Measurements from ENCODE around the gene HCRT. TPM values are rescaled to one million over a fixed set of nuclear protein-coding genes. Genes with fewer than 3 reads are reported as not detected.
"Not testable (repeated sequence)": the region's sequence is repeated elsewhere in the genome, so short reads cannot be mapped to it uniquely, and the experiment has no call there.

The HCRT gene
- total and polyA plus RNA-seq, 7 experiments from 2014 or later: not detected

- intact Hi-C loops (cut with micrococcal nuclease): no loop called here
- H3K4me1 Mint-ChIP-seq: peaks cover 0 to 8% (median 5%) of the 10 kb centered on the region in 7 donors
Measured at GRCh38 chr17:42159796-42160530, 25.3 kb downstream of the HCRT start.

GRCh38 chr17:42155614-42156045 lies 29.6 kb downstream of the HCRT start:
- Histone ChIP-seq H3K9me3 (ENCODE audit: control insufficient read depth in 2 of 3, low read length in 3 of 3) (no peaks in the 10 kb centered on the region), H3K4me1 (ENCODE audit: control insufficient read depth in 2 of 2, insufficient read depth in 2 of 2, low read length in 2 of 2) (peaks cover 10 to 16% of the 10 kb centered on the region in 2 donors), H3K27ac (ENCODE audit: low read depth, low read length) (no peak overlapping the region), H3K36me3 (ENCODE audit: control insufficient read depth in 2 of 3, insufficient read depth in 3 of 3, low read length in 3 of 3) (peaks cover 0 to 15% (median 0%) of the 10 kb centered on the region in 3 experiments), H3K4me3 (ENCODE audit: low read length) (peak overlapping the region; percentile 59), H3K27me3 (ENCODE audit: control insufficient read depth in 2 of 2, insufficient read depth in 2 of 2, low read length in 2 of 2) (no peaks in the 10 kb centered on the region)
- intact Hi-C loops (cut with micrococcal nuclease): loop anchor here (1.0 to 2.0 kb wide), 16 partner anchors 26 to 290 kb away; partner anchors contain the start of genes CNP (in 2 of the 2), DHX58 (in 2 of the 2), GHDC (in 2 of the 2) and KAT2A (in 2 of the 2)
- CTCF ChIA-PET: interaction anchor here (0.6 to 0.7 kb wide), 2 partner anchors 43 to 167 kb away, joined by 3 to 4 read pairs; partner anchors contain the start of gene DHX58
- peak overlapping the region; percentile 80 to 97 (median 93) for H3K4me3 Mint-ChIP-seq
- peaks cover 0 to 4% (median 0%) of the 10 kb centered on the region in 11 donors for H3K9me3 Mint-ChIP-seq
- no peak for DNase-seq
- H3K27ac Mint-ChIP-seq: peak overlapping the region in 8 of 9 donors; percentile 60 to 96 (median 78)
- ATAC-seq: no peak
- peaks cover 21 to 42% (median 36%) of the 10 kb centered on the region in 7 donors for H3K4me1 Mint-ChIP-seq
- peaks cover 0 to 3% (median 0%) of the 10 kb centered on the region in 5 donors for H3K36me3 Mint-ChIP-seq
- POLR2A ChIA-PET: interaction anchor here (0.7 to 1.6 kb wide), 4 partner anchors 28 to 219 kb away, joined by 3 to 7 read pairs (median 6); no protein-coding TSS in a partner anchor
- H3K27me3 Mint-ChIP-seq: no peaks in the 10 kb centered on the region

More at GRCh38 chr17:42159796-42160530, 25.3 kb downstream of the HCRT start:
- Histone ChIP-seq H3K9me3 (ENCODE audit: control insufficient read depth in 2 of 3, low read length in 3 of 3) (no peaks in the 10 kb centered on the region), H3K27me3 (ENCODE audit: control insufficient read depth in 2 of 2, insufficient read depth in 2 of 2, low read length in 2 of 2) (no peaks in the 10 kb centered on the region), H3K4me1 (ENCODE audit: control insufficient read depth in 2 of 2, insufficient read depth in 2 of 2, low read length in 2 of 2) (peaks cover 0 to 5% of the 10 kb centered on the region in 2 donors), H3K36me3 (ENCODE audit: control insufficient read depth in 2 of 3, insufficient read depth in 3 of 3, low read length in 3 of 3) (no peaks in the 10 kb centered on the region), H3K4me3 (ENCODE audit: low read length) (no peak overlapping the region), H3K27ac (ENCODE audit: low read depth, low read length) (no peak overlapping the region)
- Mint-ChIP-seq H3K9me3 (peaks cover 0 to 4% (median 0%) of the 10 kb centered on the region in 11 donors), H3K36me3 (no peaks in the 10 kb centered on the region), H3K27me3 (no peaks in the 10 kb centered on the region), H3K4me3 (no peak overlapping the region), H3K27ac (no peak overlapping the region)
- DNase-seq: no peak
- ATAC-seq: no peak
- ChIA-PET CTCF (no interaction called here), POLR2A (no interaction called here)

GRCh38 chr17:42153919-42154742 lies 31.1 kb downstream of the HCRT start:
- Histone ChIP-seq H3K9me3 (ENCODE audit: control insufficient read depth in 2 of 3, low read length in 3 of 3) (no peaks in the 10 kb centered on the region), H3K27me3 (ENCODE audit: control insufficient read depth in 2 of 2, insufficient read depth in 2 of 2, low read length in 2 of 2) (no peaks in the 10 kb centered on the region), H3K36me3 (ENCODE audit: control insufficient read depth in 2 of 3, insufficient read depth in 3 of 3, low read length in 3 of 3) (peaks cover 0 to 18% (median 0%) of the 10 kb centered on the region in 3 experiments), H3K27ac (ENCODE audit: low read depth, low read length) (peak overlapping the region; percentile 94), H3K4me1 (ENCODE audit: control insufficient read depth in 2 of 2, insufficient read depth in 2 of 2, low read length in 2 of 2) (peaks cover 10 to 16% of the 10 kb centered on the region in 2 donors), H3K4me3 (ENCODE audit: low read length) (peak overlapping the region; percentile 76)
- H3K36me3 Mint-ChIP-seq: peaks cover 0 to 3% (median 0%) of the 10 kb centered on the region in 5 donors
- H3K4me3 Mint-ChIP-seq: peak overlapping the region; percentile 81 to 97 (median 94)
- ChIA-PET CTCF (no interaction called here), POLR2A (interaction anchor here (0.7 to 1.6 kb wide), 9 partner anchors 11 to 466 kb away, joined by 3 to 7 read pairs (median 5); partner anchors contain the start of genes DNAJC7, EIF1, KAT2A and ODAD4)
- peak overlapping the region; percentile 79 to 96 (median 93) for H3K27ac Mint-ChIP-seq
- no peaks in the 10 kb centered on the region for H3K27me3 Mint-ChIP-seq
- intact Hi-C loops (cut with micrococcal nuclease): loop anchor here (2.0 kb wide), 2 partner anchors 41 to 235 kb away; partner anchors contain the start of genes ACLY (in 1 of the 2) and DHX58 (in 1 of the 2)
- H3K4me1 Mint-ChIP-seq: peaks cover 21 to 43% (median 37%) of the 10 kb centered on the region in 7 donors
- ATAC-seq (no peak), DNase-seq (no peak)
- H3K9me3 Mint-ChIP-seq: peaks cover 0 to 4% (median 0%) of the 10 kb centered on the region in 11 donors

- intact Hi-C loops (cut with micrococcal nuclease): no loop called here
- POLR2A ChIA-PET: no interaction called here
Measured at GRCh38 chr17:42146911-42147607, 38.2 kb downstream of the HCRT start.

GRCh38 chr17:42143138-42143537 lies 42.1 kb downstream of the HCRT start:
- H3K27me3 Mint-ChIP-seq; DNase-seq; intact Hi-C loops (cut with micrococcal nuclease); CTCF ChIA-PET; H3K4me3 ChIP-seq (ENCODE audit: low read length); H3K27ac Mint-ChIP-seq; H3K9me3 Mint-ChIP-seq; H3K4me1 ChIP-seq (ENCODE audit: control insufficient read depth in 2 of 2, insufficient read depth in 2 of 2, low read length in 2 of 2); ATAC-seq; H3K27ac ChIP-seq (ENCODE audit: low read depth, low read length); H3K9me3 ChIP-seq (ENCODE audit: control insufficient read depth in 2 of 3, low read length in 3 of 3); H3K27me3 ChIP-seq (ENCODE audit: control insufficient read depth in 2 of 2, insufficient read depth in 2 of 2, low read length in 2 of 2): not testable (repeated sequence)
- peaks cover 0 to 58% (median 3%) of the 10 kb centered on the region in 3 experiments for H3K36me3 ChIP-seq (ENCODE audit: control insufficient read depth in 2 of 3, insufficient read depth in 3 of 3, low read length in 3 of 3)
- Mint-ChIP-seq H3K4me1 (peaks cover 20 to 70% (median 48%) of the 10 kb centered on the region in 7 donors), H3K36me3 (peaks cover 0 to 25% (median 7%) of the 10 kb centered on the region in 5 donors), H3K4me3 (peak overlapping the region in 1 of 10 donors; percentile 41)
- POLR2A ChIA-PET: interaction anchor here (1.1 to 1.4 kb wide), 2 partner anchors 11 to 26 kb away, joined by 3 to 5 read pairs; partner anchors contain the start of gene RAB5C

More at GRCh38 chr17:42146911-42147607, 38.2 kb downstream of the HCRT start:
- peaks cover 3 to 26% (median 10%) of the 10 kb centered on the region in 5 donors for H3K36me3 Mint-ChIP-seq
- ATAC-seq (no peak), DNase-seq (no peak)
- no peaks in the 10 kb centered on the region for H3K9me3 ChIP-seq (ENCODE audit: control insufficient read depth in 2 of 3, low read length in 3 of 3)
- H3K9me3 Mint-ChIP-seq: peaks cover 0 to 1% (median 0%) of the 10 kb centered on the region in 11 donors
- H3K4me3 ChIP-seq (ENCODE audit: low read length): no peak overlapping the region
- H3K4me1 ChIP-seq (ENCODE audit: control insufficient read depth in 2 of 2, insufficient read depth in 2 of 2, low read length in 2 of 2): no peaks in the 10 kb centered on the region
- H3K4me3 Mint-ChIP-seq: peak overlapping the region in 1 of 10 donors; percentile 20
- H3K27me3 Mint-ChIP-seq: no peaks in the 10 kb centered on the region
- H3K36me3 ChIP-seq (ENCODE audit: control insufficient read depth in 2 of 3, insufficient read depth in 3 of 3, low read length in 3 of 3): peaks cover 0 to 56% (median 0%) of the 10 kb centered on the region in 3 experiments
- no peak overlapping the region for H3K27ac ChIP-seq (ENCODE audit: low read depth, low read length)
- peaks cover 26 to 59% (median 41%) of the 10 kb centered on the region in 7 donors for H3K4me1 Mint-ChIP-seq
- CTCF ChIA-PET: no interaction called here
- H3K27me3 ChIP-seq (ENCODE audit: control insufficient read depth in 2 of 2, insufficient read depth in 2 of 2, low read length in 2 of 2): no peaks in the 10 kb centered on the region
- peak overlapping the region in 3 of 9 donors; percentile 29 to 79 (median 43) for H3K27ac Mint-ChIP-seq
